H9 (cell line): ENCODE results near the gene KCNIP3. TPM values are rescaled to one million over a fixed set of nuclear protein-coding genes. Genes with fewer than 3 reads are reported as not detected.

Source experiments
- DNase-seq: peaks from one replicate; pipeline ENCODE4 v3.0.0-alpha.2; 2017
- H2AFZ ChIP-seq: one replicate; pipeline ENCODE4 v1.6.1; 2013; ENCODE audit warnings: mild to moderate bottlenecking, low read length, control low read depth, moderate library complexity
- H2AK5ac ChIP-seq: 2 replicates; pipeline ENCODE4 v1.6.1; 2013; ENCODE audit warnings: low read length, control low read depth, mixed read lengths; ENCODE audit not compliant: insufficient read length
- H2BK120ac ChIP-seq: one replicate; pipeline ENCODE4 v1.6.1; 2013; ENCODE audit warnings: low read depth, mild to moderate bottlenecking, low read length, control low read depth, inconsistent platforms; ENCODE audit not compliant: poor library complexity, severe bottlenecking
- H2BK12ac ChIP-seq: 2 replicates; pipeline ENCODE4 v1.6.1; 2013; ENCODE audit warnings: low read length, control low read depth, mixed read lengths, low read depth; ENCODE audit not compliant: insufficient read length
- H2BK15ac ChIP-seq: 2 replicates; pipeline ENCODE4 v1.6.1; 2013; ENCODE audit warnings: low read depth, low read length, control low read depth
- H2BK20ac ChIP-seq: one replicate; pipeline ENCODE4 v1.6.1; 2013; ENCODE audit warnings: low read depth, mild to moderate bottlenecking, low read length, control low read depth, inconsistent platforms; ENCODE audit not compliant: poor library complexity, severe bottlenecking
- H2BK5ac ChIP-seq: 2 replicates; pipeline ENCODE4 v1.6.1; 2013; ENCODE audit warnings: low read length, control low read depth, mixed read lengths; ENCODE audit not compliant: insufficient read length
- H3K14ac ChIP-seq: 2 replicates; pipeline ENCODE4 v1.6.1; 2013; ENCODE audit warnings: low read length, control low read depth; ENCODE audit not compliant: insufficient read depth
- H3K18ac ChIP-seq: 2 replicates; pipeline ENCODE4 v1.6.1; 2013; ENCODE audit warnings: low read depth, mild to moderate bottlenecking, mixed read lengths, low read length, control low read depth; ENCODE audit not compliant: insufficient read length
- H3K23ac ChIP-seq: 2 replicates; pipeline ENCODE4 v1.6.1; 2013; ENCODE audit warnings: low read length, control low read depth, mixed read lengths, low read depth; ENCODE audit not compliant: insufficient read length
- H3K23me2 ChIP-seq: 2 replicates; pipeline ENCODE4 v1.6.1; 2013; ENCODE audit warnings: low read depth, mild to moderate bottlenecking, mixed read lengths, low read length, control low read depth; ENCODE audit not compliant: insufficient read length, poor library complexity, severe bottlenecking
- H3K27ac ChIP-seq: 2 replicates; pipeline ENCODE4 v1.5.1; 2013; ENCODE audit warnings: low read length, control low read depth, mixed read lengths, low read depth; ENCODE audit not compliant: insufficient read length
- H3K27me3 ChIP-seq: 2 replicates; pipeline ENCODE4 v1.6.1; 2013; ENCODE audit warnings: low read length, control low read depth, inconsistent platforms; ENCODE audit not compliant: insufficient read depth
- H3K4ac ChIP-seq: 2 replicates; pipeline ENCODE4 v1.6.1; 2013; ENCODE audit warnings: low read depth, mild to moderate bottlenecking, control low read depth, inconsistent platforms, low read length, moderate library complexity
- H3K4me1 ChIP-seq: 2 replicates; pipeline ENCODE4 v1.6.1; 2013; ENCODE audit warnings: low read length, control low read depth, inconsistent platforms; ENCODE audit not compliant: insufficient read depth
- H3K4me2 ChIP-seq: 2 replicates; pipeline ENCODE4 v1.6.1; 2013; ENCODE audit warnings: low read length, control low read depth, mixed read lengths; ENCODE audit not compliant: insufficient read length, insufficient read depth
- H3K56ac ChIP-seq: 2 replicates; pipeline ENCODE4 v1.6.1; 2013; ENCODE audit warnings: low read depth, mild to moderate bottlenecking, mixed read lengths, low read length, control low read depth; ENCODE audit not compliant: insufficient read length
- H3K79me1 ChIP-seq: 2 replicates; pipeline ENCODE4 v1.6.1; 2013; ENCODE audit warnings: low read depth, mild to moderate bottlenecking, moderate library complexity, low read length, control low read depth, inconsistent platforms; ENCODE audit not compliant: insufficient read depth, poor library complexity, severe bottlenecking
- H3K79me2 ChIP-seq: 2 replicates; pipeline ENCODE4 v1.6.1; 2013; ENCODE audit warnings: low read length, control low read depth, inconsistent platforms; ENCODE audit not compliant: insufficient read depth
- H3K9ac ChIP-seq: 2 replicates; pipeline ENCODE4 v1.6.1; 2013; ENCODE audit warnings: low read length, control low read depth, mixed read lengths; ENCODE audit not compliant: insufficient read length; ENCODE audit errors: extremely low read depth
- H3K9me3 ChIP-seq: one replicate; pipeline ENCODE4 v1.6.1; 2013; ENCODE audit warnings: low read depth, low read length, inconsistent platforms; ENCODE audit not compliant: control insufficient read depth
- H3T11ph ChIP-seq: one replicate; pipeline ENCODE4 v1.6.1; 2013; ENCODE audit warnings: mild to moderate bottlenecking, low read length, control low read depth, inconsistent platforms
- H4K20me1 ChIP-seq: one replicate; pipeline ENCODE4 v1.6.1; 2013; ENCODE audit not compliant: control insufficient read depth, insufficient read length, insufficient read depth
- H4K5ac ChIP-seq: 2 replicates; pipeline ENCODE4 v1.6.1; 2013; ENCODE audit warnings: low read depth, mild to moderate bottlenecking, mixed read lengths, low read length, control low read depth; ENCODE audit not compliant: insufficient read length
- H4K8ac ChIP-seq: replicated peaks from 2 replicates; pipeline ENCODE4 v1.6.1; 2013; ENCODE audit warnings: low read length, control low read depth, mixed read lengths, low read depth; ENCODE audit not compliant: insufficient read length
- H4K91ac ChIP-seq: 2 replicates; pipeline ENCODE4 v1.6.1; 2013; ENCODE audit warnings: low read depth, mild to moderate bottlenecking, moderate library complexity, mixed read lengths, low read length, control low read depth; ENCODE audit not compliant: insufficient read length
- H3K27ac Mint-ChIP-seq, 3 experiments: 2 replicates in 2 of 3; 3 replicates in 1 of 3; pipeline ENCODE4 v1.8.0; 2020 to 2021; ENCODE audit warnings: mixed read lengths in 3 of 3, mild to moderate bottlenecking in 1 of 3, moderate library complexity in 1 of 3
- H3K27me3 Mint-ChIP-seq: 2 replicates; pipeline ENCODE4 v1.8.0; 2021; ENCODE audit warnings: low read depth, mild to moderate bottlenecking, moderate library complexity, mixed read lengths
- H3K36me3 Mint-ChIP-seq, 3 experiments: 2 replicates in 2 of 3; 3 replicates in 1 of 3; pipeline ENCODE4 v1.8.0; 2020 to 2021; ENCODE audit warnings: low read depth in 3 of 3, mixed read lengths in 3 of 3; ENCODE audit not compliant: insufficient read depth in 1 of 3
- H3K4me1 Mint-ChIP-seq, 2 experiments: 2 replicates each; pipeline ENCODE4 v1.8.0; 2020; ENCODE audit warnings: mixed read lengths in 2 of 2
- H3K4me3 Mint-ChIP-seq, 2 experiments: 2 replicates in 1 of 2; 3 replicates in 1 of 2; pipeline ENCODE4 v1.8.0; 2020 to 2021; ENCODE audit warnings: mild to moderate bottlenecking in 2 of 2, mixed read lengths in 2 of 2, moderate library complexity in 1 of 2
- H3K9me3 Mint-ChIP-seq, 2 experiments: 2 replicates in 1 of 2; 3 replicates in 1 of 2; pipeline ENCODE4 v1.8.0; 2020; ENCODE audit warnings: mild to moderate bottlenecking in 2 of 2, mixed read lengths in 2 of 2, moderate library complexity in 1 of 2
- CTCF ChIP-seq: fragments of 200-600 bp; sonication (generic); conservative IDR thresholded peaks from 3 replicates; pipeline ENCODE4 v1.8.0; 2021; ENCODE audit warnings: antibody characterized with exemption, mild to moderate bottlenecking
- WGBS: extraction: QIAGEN DNeasy Blood & Tissue Kit; methylation state at CpG from one replicate; pipeline ENCODE4 v1.1.7; 2013; ENCODE audit warnings: missing lambda C conversion rate, low lambda C conversion rate, mixed read lengths; ENCODE audit not compliant: insufficient read length; ENCODE audit errors: extremely low coverage; 5-methylcytosine and 5-hydroxymethylcytosine counted together
- total RNA-seq: library from RNA; stranded (reverse); gene quantifications from 2 replicates; pipeline ENCODE4 v1.2.1, GENCODE V29; 2021

Gene KCNIP3
- total RNA-seq, 1 experiment from 2014 or later: 1.5 TPM

GRCh38 chr2:95287806-95288205 is 9.3 kb upstream of the KCNIP3 start:
- Histone ChIP-seq H3K4me1 (no peaks in the 10 kb centered on the region), H4K20me1 (no peaks in the 10 kb centered on the region), H3K23ac (no peak overlapping the region), H3K18ac (no peak overlapping the region), H3K9ac (no peak overlapping the region), H3K27ac (no peak overlapping the region), H3K4me2 (no peak overlapping the region), H2BK15ac (no peak overlapping the region), H3K4ac (no peak overlapping the region), H4K5ac (no peak overlapping the region), H3K23me2 (no peaks in the 10 kb centered on the region), H2BK120ac (no peak overlapping the region), H2AK5ac (no peak overlapping the region), H2BK20ac (no peak overlapping the region), H3K9me3 (no peaks in the 10 kb centered on the region), H2BK5ac (no peak overlapping the region), H3K79me2 (no peaks in the 10 kb centered on the region), H3K14ac (no peak overlapping the region), H2BK12ac (no peak overlapping the region), H3K79me1 (no peaks in the 10 kb centered on the region), H3T11ph (no peak overlapping the region), H3K27me3 (no peaks in the 10 kb centered on the region), H2AFZ (no peak overlapping the region), H4K91ac (no peak overlapping the region), H3K56ac (no peak overlapping the region), H4K8ac (no peak overlapping the region)
- Mint-ChIP-seq H3K27ac (peak overlapping the region in 1 of 3 experiments; percentile 90; a peak in 2 of 7 replicates), H3K9me3 (peaks cover 22 to 23% of the 10 kb centered on the region in 2 experiments), H3K36me3 (peaks cover 11 to 15% (median 14%) of the 10 kb centered on the region in 3 experiments), H3K4me3 (no peak overlapping the region), H3K27me3 (peaks cover 3% of the 10 kb centered on the region; the same call in 1 of the 2 replicates), H3K4me1 (peaks cover 6 to 7% of the 10 kb centered on the region in 2 experiments)
- no peak for TF ChIP-seq CTCF
- no peak for DNase-seq
- WGBS: no CpG with 5 or more reads among the region's 5 CpGs
